GM19328 (cell line): ENCODE results near the gene GALNT17.
"Not testable (repeated sequence)": the region's sequence is repeated elsewhere in the genome, so short reads cannot be mapped to it uniquely, and the experiment has no call there.

ENCODE experiments used
- ATAC-seq: cut with Tn5 transposase; IDR thresholded peaks from one replicate; pipeline ENCODE4 v1.9.1; 2021; ENCODE audit warnings: mild to moderate bottlenecking, moderate library complexity; ENCODE audit not compliant: unreplicated experiment

GALNT17 gene

GRCh38 chr7:71229148-71229547 is 97.2 kb downstream of the GALNT17 start:
- no peak for ATAC-seq

GRCh38 chr7:71229699-71230098 is 97.8 kb downstream of the GALNT17 start:
- ATAC-seq = no peak

- ATAC-seq = no peak
These were observed 103.3 kb downstream of the GALNT17 start for GRCh38 chr7:71235253-71235652.

GRCh38 chr7:71236230-71237105 is 104.5 kb downstream of the GALNT17 start:
- no peak for ATAC-seq

- ATAC-seq = no peak
These were observed 106.0 kb downstream of the GALNT17 start for GRCh38 chr7:71237945-71238344.

GRCh38 chr7:71238581-71239295 is 106.8 kb downstream of the GALNT17 start:
- ATAC-seq = no peak

GRCh38 chr7:71239586-71240268 is 107.8 kb downstream of the GALNT17 start:
- ATAC-seq = no peak

- no peak for ATAC-seq
These were observed 111.9 kb downstream of the GALNT17 start for GRCh38 chr7:71243736-71244410.

- no peak for ATAC-seq
These were observed 113.1 kb downstream of the GALNT17 start for GRCh38 chr7:71245038-71245437.

GRCh38 chr7:71251706-71252105 is 119.8 kb downstream of the GALNT17 start:
- ATAC-seq = no peak

GRCh38 chr7:71254751-71255150 is 122.8 kb downstream of the GALNT17 start:
- ATAC-seq = no peak

- no peak for ATAC-seq
These were observed 123.7 kb downstream of the GALNT17 start for GRCh38 chr7:71255537-71256178.

GRCh38 chr7:71261066-71261465 is 129.1 kb downstream of the GALNT17 start:
- ATAC-seq = no peak

GRCh38 chr7:71262834-71263233 is 130.9 kb downstream of the GALNT17 start:
- not testable (repeated sequence) for ATAC-seq

- no peak for ATAC-seq
These were observed 132.1 kb downstream of the GALNT17 start for GRCh38 chr7:71264005-71264404.

GRCh38 chr7:71266912-71267311 is 135.0 kb downstream of the GALNT17 start:
- ATAC-seq = no peak

GRCh38 chr7:71267734-71268469 is 136.0 kb downstream of the GALNT17 start:
- no peak for ATAC-seq

GRCh38 chr7:71270558-71270957 is 138.6 kb downstream of the GALNT17 start:
- no peak for ATAC-seq

GRCh38 chr7:71271203-71271602 is 139.3 kb downstream of the GALNT17 start:
- no peak for ATAC-seq
